Measurements from ENCODE around the gene CFAP20DC. TPM values are rescaled to one million over a fixed set of nuclear protein-coding genes. Genes with fewer than 3 reads are reported as not detected.

The CFAP20DC gene
- total RNA-seq, 2 donors from 2014 or later: 1.7 to 1.8 TPM

DNA sequence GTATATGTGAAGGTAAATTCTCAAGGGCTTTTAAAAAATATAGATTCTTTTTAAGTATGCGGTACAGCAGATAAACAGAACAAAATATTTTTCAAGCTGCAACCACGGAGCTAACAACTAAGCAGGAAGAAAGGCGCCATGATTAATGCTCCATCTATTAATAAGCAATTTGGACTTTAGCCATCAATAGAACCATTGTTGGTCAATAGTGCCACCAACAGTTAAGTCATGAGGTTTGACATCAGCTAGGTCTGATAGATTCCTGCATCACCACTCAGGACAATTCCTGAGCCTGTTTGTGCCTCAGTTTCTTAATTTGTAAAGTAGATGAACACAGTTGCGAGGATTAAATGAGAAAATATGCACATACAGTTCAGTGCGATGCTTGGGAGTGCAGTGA lies 318.2 kb downstream of the CFAP20DC start:
- H3K27me3 ChIP-seq: no peaks in the 10 kb centered on the region
- H3K9ac ChIP-seq (ENCODE audit: low read depth in 2 of 2, low read length in 2 of 2): no peak overlapping the region
- TF ChIP-seq, protein P1, sequence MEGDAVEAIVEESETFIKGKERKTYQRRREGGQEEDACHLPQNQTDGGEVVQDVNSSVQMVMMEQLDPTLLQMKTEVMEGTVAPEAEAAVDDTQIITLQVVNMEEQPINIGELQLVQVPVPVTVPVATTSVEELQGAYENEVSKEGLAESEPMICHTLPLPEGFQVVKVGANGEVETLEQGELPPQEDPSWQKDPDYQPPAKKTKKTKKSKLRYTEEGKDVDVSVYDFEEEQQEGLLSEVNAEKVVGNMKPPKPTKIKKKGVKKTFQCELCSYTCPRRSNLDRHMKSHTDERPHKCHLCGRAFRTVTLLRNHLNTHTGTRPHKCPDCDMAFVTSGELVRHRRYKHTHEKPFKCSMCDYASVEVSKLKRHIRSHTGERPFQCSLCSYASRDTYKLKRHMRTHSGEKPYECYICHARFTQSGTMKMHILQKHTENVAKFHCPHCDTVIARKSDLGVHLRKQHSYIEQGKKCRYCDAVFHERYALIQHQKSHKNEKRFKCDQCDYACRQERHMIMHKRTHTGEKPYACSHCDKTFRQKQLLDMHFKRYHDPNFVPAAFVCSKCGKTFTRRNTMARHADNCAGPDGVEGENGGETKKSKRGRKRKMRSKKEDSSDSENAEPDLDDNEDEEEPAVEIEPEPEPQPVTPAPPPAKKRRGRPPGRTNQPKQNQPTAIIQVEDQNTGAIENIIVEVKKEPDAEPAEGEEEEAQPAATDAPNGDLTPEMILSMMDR (IDR thresholded peaks at IDR 0.05): no peak
- H3K4me1 ChIP-seq: no peaks in the 10 kb centered on the region
- intact Hi-C loops (cut with DNase I): no loop called here
- no peaks in the 10 kb centered on the region for H3K9me3 ChIP-seq
- H3K27ac ChIP-seq: no peak overlapping the region
- no peaks in the 10 kb centered on the region for H3K36me3 ChIP-seq
- no peak overlapping the region for H3K4me3 ChIP-seq
- no peak for DNase-seq

DNA sequence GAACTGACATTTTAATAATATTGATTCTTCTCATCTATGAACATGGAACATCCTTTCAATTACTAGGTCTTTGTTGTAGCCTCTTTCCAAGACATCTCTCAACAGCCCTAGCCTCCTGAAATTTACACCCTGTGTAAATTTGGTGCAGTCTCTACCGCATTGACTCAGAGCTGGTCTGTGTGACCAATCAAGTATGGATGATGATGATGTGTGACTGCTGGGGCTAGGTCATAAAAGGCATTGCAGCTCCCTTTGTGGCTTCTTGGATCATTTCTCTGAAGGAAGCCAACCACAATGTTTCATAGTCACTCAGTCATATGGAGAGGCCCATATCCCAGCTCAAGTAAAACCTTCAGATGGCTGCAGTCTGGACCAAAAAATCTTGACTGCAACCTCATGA lies 321.1 kb downstream of the CFAP20DC start:
- DNase-seq: no peak

DNA sequence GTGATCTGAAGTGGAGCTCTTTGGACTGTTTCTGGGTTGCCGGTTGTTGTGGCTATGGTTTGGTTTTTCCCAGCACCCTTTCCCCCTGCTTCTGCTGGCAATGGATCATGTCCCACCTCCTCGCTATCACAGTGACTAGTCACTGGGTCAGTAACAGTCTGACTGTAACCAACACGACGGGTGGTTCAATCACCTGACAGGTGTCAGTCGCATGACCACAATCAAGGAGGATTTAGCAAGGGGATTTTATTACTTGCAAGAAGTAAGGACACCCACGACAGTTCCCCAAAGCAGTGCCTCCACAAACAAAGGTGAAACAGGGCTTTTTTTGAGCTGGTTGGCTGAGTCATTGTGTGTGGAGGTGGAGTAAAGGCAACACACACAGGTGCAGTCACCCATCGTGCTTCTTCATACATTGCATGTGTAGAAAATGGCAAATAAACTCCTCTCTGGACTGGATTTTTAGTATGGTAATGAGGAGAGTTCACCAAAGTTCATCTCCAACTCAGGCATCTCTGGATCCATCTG lies 324.4 kb downstream of the CFAP20DC start:
- no peak overlapping the region for H3K9ac ChIP-seq (ENCODE audit: low read depth in 2 of 2, low read length in 2 of 2)
- no peaks in the 10 kb centered on the region for H3K36me3 ChIP-seq
- no peaks in the 10 kb centered on the region for H3K4me1 ChIP-seq
- H3K27ac ChIP-seq: no peak overlapping the region
- no peak overlapping the region for H3K4me3 ChIP-seq
- intact Hi-C loops (cut with DNase I): no loop called here
- DNase-seq: no peak
- TF ChIP-seq, protein P1 (IDR thresholded peaks at IDR 0.05): no peak
- no peaks in the 10 kb centered on the region for H3K27me3 ChIP-seq
- H3K9me3 ChIP-seq: no peaks in the 10 kb centered on the region

More for the DNA sequence above, 321.1 kb downstream of the CFAP20DC start:
- no peaks in the 10 kb centered on the region for H3K27me3 ChIP-seq
- H3K36me3 ChIP-seq: no peaks in the 10 kb centered on the region
- no peak overlapping the region for H3K27ac ChIP-seq
- no peak overlapping the region for H3K4me3 ChIP-seq
- intact Hi-C loops (cut with DNase I): no loop called here
- H3K4me1 ChIP-seq: no peaks in the 10 kb centered on the region
- H3K9me3 ChIP-seq: no peaks in the 10 kb centered on the region
- TF ChIP-seq, protein P1 (IDR thresholded peaks at IDR 0.05): no peak
- no peak overlapping the region for H3K9ac ChIP-seq (ENCODE audit: low read depth in 2 of 2, low read length in 2 of 2)

DNA sequence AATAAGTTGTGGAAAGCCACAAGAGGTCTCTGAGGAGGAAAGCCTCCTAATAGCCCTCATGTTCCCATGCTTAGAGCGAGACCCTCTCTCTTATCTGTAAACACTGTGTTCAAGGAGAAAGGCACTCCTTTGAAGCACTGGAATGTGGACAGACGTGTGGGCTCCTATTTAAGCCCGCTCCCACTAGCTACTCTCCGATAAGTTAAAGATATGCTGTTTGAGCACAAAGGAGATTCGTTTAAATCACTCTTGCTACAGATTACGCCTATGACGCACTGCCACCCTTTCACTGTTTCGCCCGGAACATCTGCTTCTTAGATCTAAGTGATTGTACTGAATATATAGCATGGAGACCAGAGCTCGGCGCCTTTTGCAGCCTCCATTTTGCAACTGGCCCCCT lies 325.5 kb downstream of the CFAP20DC start:
- Histone ChIP-seq H3K27ac (no peak overlapping the region), H3K4me3 (no peak overlapping the region), H3K27me3 (no peaks in the 10 kb centered on the region), H3K4me1 (no peaks in the 10 kb centered on the region), H3K36me3 (no peaks in the 10 kb centered on the region), H3K9me3 (no peaks in the 10 kb centered on the region), H3K9ac (ENCODE audit: low read depth in 2 of 2, low read length in 2 of 2) (no peak overlapping the region)
- TF ChIP-seq, protein P1 (IDR thresholded peaks at IDR 0.05): no peak
- intact Hi-C loops (cut with DNase I): no loop called here
- DNase-seq: no peak

DNA sequence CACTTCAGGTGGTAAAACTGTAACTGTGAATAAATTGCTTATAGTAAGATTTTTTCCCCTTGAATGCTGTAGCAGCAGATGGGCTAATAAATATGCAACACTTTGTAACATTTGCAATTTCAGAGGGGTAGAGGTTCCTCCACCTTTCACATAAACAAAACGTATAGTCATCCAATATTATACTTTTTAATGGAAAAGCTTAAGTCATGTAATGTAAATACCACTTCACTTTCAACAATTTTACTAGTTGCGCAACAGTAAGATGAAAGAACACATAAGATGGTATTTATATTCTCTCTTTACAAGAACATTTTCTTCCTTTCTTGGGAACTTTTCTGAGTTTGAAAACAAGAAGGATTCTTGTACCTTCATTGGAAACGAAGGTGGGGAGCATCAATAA lies 326.7 kb downstream of the CFAP20DC start:
- TF ChIP-seq, protein P1 (IDR thresholded peaks at IDR 0.05): no peak
- intact Hi-C loops (cut with DNase I): no loop called here
- no peak for DNase-seq
- H3K36me3 ChIP-seq: no peaks in the 10 kb centered on the region
- no peaks in the 10 kb centered on the region for H3K4me1 ChIP-seq
- no peak overlapping the region for H3K27ac ChIP-seq
- no peak overlapping the region for H3K4me3 ChIP-seq
- H3K9me3 ChIP-seq: no peaks in the 10 kb centered on the region
- H3K27me3 ChIP-seq: no peaks in the 10 kb centered on the region
- H3K9ac ChIP-seq (ENCODE audit: low read depth in 2 of 2, low read length in 2 of 2): no peak overlapping the region
